T-helper 2 cell (primary cell): ENCODE measurements around the gene RPAP3.

ENCODE experiments used
- DNase-seq, 5 experiments: peaks; one replicate each; pipeline versions ENCODE4 v3.0.0 to v3.0.0-alpha.2; 2012 to 2022

The RPAP3 gene

GRCh38 chr12:47742253-47742825, 36.5 kb upstream of the RPAP3 start:
- peak; percentile 45 to 66 (median 61) for DNase-seq

- DNase-seq: peak; percentile 21 to 81 (median 62)
These were observed 35.5 kb upstream of the RPAP3 start for GRCh38 chr12:47741340-47741703.

GRCh38 chr12:47740606-47741339, 34.9 kb upstream of the RPAP3 start:
- DNase-seq: no peak

GRCh38 chr12:47739979-47740378, 34.1 kb upstream of the RPAP3 start:
- no peak for DNase-seq

GRCh38 chr12:47739297-47739696, 33.5 kb upstream of the RPAP3 start:
- DNase-seq: no peak

GRCh38 chr12:47737936-47738594, 32.2 kb upstream of the RPAP3 start:
- DNase-seq: no peak

- DNase-seq: no peak
These were observed 31.2 kb upstream of the RPAP3 start for GRCh38 chr12:47736877-47737676.

GRCh38 chr12:47736216-47736615, 30.4 kb upstream of the RPAP3 start:
- no peak for DNase-seq

- DNase-seq: no peak
These were observed 29.8 kb upstream of the RPAP3 start for GRCh38 chr12:47735649-47736048.

- DNase-seq: no peak
These were observed 29.1 kb upstream of the RPAP3 start for GRCh38 chr12:47734725-47735480.

GRCh38 chr12:47733142-47733541, 27.3 kb upstream of the RPAP3 start:
- DNase-seq: no peak

GRCh38 chr12:47732504-47732903, 26.7 kb upstream of the RPAP3 start:
- DNase-seq: no peak

- DNase-seq: no peak
These were observed 25.9 kb upstream of the RPAP3 start for GRCh38 chr12:47731723-47732122.

- DNase-seq: no peak
These were observed 24.5 kb upstream of the RPAP3 start for GRCh38 chr12:47730341-47730744.

- DNase-seq: no peak
These were observed 23.4 kb upstream of the RPAP3 start for GRCh38 chr12:47729233-47729632.

GRCh38 chr12:47725893-47726292, 20.1 kb upstream of the RPAP3 start:
- DNase-seq: no peak

- DNase-seq: no peak
These were observed 19.4 kb upstream of the RPAP3 start, which contains the start of gene ENDOU for GRCh38 chr12:47725091-47725772. ENDOU (minus strand) TSS chr12:47725490; CDS start chr12:47725413, 77 bp downstream.

GRCh38 chr12:47722941-47723631, 17.3 kb upstream of the RPAP3 start:
- no peak for DNase-seq

GRCh38 chr12:47722136-47722834, 16.5 kb upstream of the RPAP3 start:
- no peak for DNase-seq

GRCh38 chr12:47721431-47721973, 15.7 kb upstream of the RPAP3 start:
- DNase-seq: peak in 2 of 5 experiments; percentile 17 to 53
